Pons (tissue), 1 donor: ENCODE measurements around the gene CFAP74.

Source experiments
- DNase-seq: peaks from one replicate; pipeline ENCODE4 v3.0.0-alpha.2; 2016; ENCODE audit warnings: low spot score

The CFAP74 gene

GRCh38 chr1:2003541-2004131, at the start of gene CFAP74:
TSS of gene CFAP74 (minus strand) at chr1:2003786. CDS start at chr1:1990956, 12,830 bp downstream.
- no peak for DNase-seq

GRCh38 chr1:2053217-2053616, 49.6 kb upstream of the CFAP74 start:
- no peak for DNase-seq

- no peak for DNase-seq
Observed at GRCh38 chr1:2052756-2053155, 49.2 kb upstream of the CFAP74 start.

GRCh38 chr1:2052054-2052679, 48.6 kb upstream of the CFAP74 start:
- DNase-seq, result no peak

GRCh38 chr1:2050793-2051682, 47.5 kb upstream of the CFAP74 start:
- DNase-seq, result no peak

GRCh38 chr1:2050461-2050792, 46.8 kb upstream of the CFAP74 start:
- DNase-seq, result no peak

GRCh38 chr1:2049718-2050431, 46.3 kb upstream of the CFAP74 start, which contains the start of gene PRKCZ:
TSS of gene PRKCZ (plus strand) at chr1:2050411. CDS start at chr1:2050631, 220 bp downstream.
- no peak for DNase-seq

- no peak for DNase-seq
Observed at GRCh38 chr1:2049225-2049717, 45.7 kb upstream of the CFAP74 start.

- DNase-seq, result no peak
Observed at GRCh38 chr1:2047749-2048729, 44.5 kb upstream of the CFAP74 start.

- no peak for DNase-seq
Observed at GRCh38 chr1:2046953-2047748, 43.6 kb upstream of the CFAP74 start.

- no peak for DNase-seq
Observed at GRCh38 chr1:2046174-2046917, 42.8 kb upstream of the CFAP74 start.

- no peak for DNase-seq
Observed at GRCh38 chr1:2045468-2046173, 42.0 kb upstream of the CFAP74 start.

- DNase-seq, result peak; percentile 26
Observed at GRCh38 chr1:2044510-2045319, 41.1 kb upstream of the CFAP74 start.

GRCh38 chr1:2043886-2044285, 40.3 kb upstream of the CFAP74 start:
- no peak for DNase-seq

GRCh38 chr1:2042830-2043773, 39.5 kb upstream of the CFAP74 start:
- DNase-seq, result no peak

- DNase-seq, result no peak
Observed at GRCh38 chr1:2041887-2042286, 38.3 kb upstream of the CFAP74 start.

- DNase-seq, result no peak
Observed at GRCh38 chr1:2041305-2041704, 37.7 kb upstream of the CFAP74 start.
